GM19099 (cell line): ENCODE results near the gene CCN5.

Experiments used
- POLR2A ChIP-seq: IDR thresholded peaks from 3 replicates; pipeline ENCODE4 v1.6.1; 2011; ENCODE audit warnings: low read depth; ENCODE audit not compliant: insufficient read length; ENCODE audit errors: extremely low read depth

CCN5 gene

GRCh38 chr20:44748005-44748370, 32.8 kb downstream of the CCN5 start:
- no peak for TF ChIP-seq POLR2A

GRCh38 chr20:44750081-44750805, 35.1 kb downstream of the CCN5 start:
- no peak for TF ChIP-seq POLR2A

DNA sequence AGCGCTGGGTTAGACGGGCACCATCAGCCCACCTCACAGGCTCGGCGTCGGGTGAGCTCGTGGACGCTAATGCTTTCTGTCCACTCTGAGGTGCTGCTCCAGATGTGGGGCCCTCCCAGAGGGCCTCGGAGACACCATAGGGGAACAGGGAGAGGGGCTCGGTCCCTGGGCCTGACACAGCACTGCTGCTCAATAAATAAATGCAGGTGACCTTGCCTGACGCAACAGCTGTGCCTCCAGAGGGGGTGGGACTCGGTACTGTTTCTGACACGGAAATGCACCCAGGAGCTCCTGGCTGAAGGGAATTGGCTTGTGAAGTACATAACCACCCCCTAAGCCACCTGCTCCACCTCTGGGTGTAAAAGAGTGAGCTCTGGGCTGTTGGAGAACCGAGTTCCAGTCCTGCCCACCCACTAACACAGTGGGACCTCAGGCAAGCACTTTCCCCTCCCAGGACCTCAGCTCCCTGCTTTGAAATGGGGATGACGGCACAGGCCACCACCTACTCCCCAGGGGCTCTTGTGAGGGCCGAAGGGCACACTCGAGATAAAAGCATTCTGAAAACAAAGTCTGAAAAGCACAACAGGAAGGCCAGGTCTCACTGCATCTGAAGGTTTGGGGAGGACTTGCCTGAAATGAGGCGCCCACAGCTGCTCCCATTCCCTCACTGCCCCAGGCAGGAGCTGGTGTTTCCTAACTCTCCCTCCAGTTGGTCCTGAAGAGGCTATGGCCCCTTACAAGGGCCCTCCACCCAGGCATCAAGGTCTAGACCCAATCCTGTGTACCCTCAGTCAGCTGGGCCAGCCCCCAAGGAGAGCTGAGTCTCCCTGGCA, 37.1 kb downstream of the CCN5 start:
- TF ChIP-seq POLR2A = no peak

DNA sequence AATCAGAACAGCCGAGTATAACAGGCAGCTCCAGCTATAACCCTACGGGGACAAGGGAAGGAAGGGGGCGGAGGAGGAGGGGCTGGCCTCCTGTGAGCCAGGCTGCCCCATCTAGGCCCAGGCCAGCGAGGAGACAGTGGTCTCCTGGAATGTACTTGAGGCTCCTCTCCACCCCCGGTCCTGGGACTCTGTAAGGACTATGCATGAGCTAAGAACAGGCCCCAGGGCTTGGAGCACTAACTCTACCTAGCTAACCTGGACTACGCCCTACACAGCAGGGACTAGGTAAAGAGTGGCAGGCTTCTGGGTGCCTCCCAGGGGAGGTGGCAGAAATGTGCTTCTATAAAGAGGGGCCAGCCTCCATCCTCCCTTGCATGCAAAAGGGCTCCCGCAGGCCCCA, 39.4 kb downstream of the CCN5 start:
- TF ChIP-seq POLR2A = no peak

DNA sequence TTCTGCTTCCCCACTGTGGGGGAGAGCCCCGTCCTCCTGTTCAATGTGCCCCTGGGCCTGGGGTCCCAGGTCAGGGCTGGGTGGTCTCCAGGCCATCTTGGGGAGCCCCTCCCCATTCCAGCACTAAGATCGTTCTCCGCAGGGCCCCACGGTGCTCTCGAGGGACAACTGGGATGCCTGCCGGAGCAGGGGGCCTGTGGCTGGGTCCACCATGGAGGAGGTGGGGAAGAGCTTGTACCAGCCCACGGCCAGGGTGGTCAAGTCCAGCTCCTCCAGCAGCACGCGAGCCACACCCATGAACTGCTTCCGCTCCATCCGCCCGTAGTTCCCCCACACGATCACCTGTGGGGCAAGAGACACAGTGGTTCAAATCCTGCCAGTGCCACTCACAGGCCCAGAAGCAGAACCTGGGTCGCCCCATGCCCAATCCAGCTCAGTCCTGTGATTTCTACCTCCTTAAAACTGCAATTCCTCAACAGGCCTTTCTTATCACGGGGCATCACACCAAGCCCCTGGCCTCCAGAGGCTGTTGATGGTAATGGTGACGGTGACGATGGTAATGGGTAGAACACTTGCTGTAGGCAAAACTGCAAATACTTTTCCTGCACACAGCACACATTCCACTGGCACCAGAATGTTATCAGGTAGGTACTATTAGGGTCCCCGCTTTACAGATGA, 41.0 kb downstream of the CCN5 start:
- TF ChIP-seq POLR2A = no peak

- no peak for TF ChIP-seq POLR2A
These were observed 41.8 kb downstream of the CCN5 start for GRCh38 chr20:44756956-44757355.

- no peak for TF ChIP-seq POLR2A
These were observed 43.3 kb downstream of the CCN5 start for GRCh38 chr20:44758247-44759101.

DNA sequence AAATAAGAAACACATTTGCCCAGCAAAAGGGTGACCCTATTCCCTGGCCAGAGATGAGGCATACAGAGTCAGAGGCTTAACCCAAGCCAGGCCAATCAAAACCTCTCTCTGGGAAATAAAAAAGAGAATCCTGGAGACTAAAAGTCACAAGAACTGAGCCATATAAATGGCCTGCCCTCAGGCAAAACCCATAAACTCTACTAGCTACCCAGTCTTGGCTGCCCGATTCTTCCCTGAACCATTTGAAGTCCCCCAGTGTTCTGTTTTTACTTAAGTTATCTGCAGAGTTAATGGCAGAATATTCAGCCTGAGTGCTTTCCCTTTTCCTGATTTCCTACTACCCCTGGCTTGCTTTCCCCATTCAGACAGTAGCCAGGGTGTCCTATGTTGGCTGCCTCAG, 44.4 kb downstream of the CCN5 start:
- TF ChIP-seq POLR2A = no peak

DNA sequence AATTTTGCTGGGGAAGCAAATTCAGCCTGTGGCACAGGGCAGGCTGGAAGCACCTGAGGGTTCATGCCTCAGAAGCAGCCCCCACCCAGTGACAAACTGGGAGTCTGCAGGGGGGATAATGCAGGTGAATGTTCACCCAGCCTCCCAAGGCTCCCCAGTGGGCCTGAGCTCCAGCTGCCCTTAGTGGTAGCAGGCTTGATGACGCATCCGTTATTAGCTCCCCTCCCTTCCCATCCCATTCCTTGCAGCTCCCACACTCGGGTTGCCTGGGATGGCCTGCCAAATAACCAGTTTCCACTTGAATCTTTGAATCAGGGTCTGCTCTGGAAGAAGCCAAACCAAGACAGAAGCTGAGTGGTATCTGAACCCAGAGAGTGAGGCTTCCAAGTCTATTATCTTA, 46.3 kb downstream of the CCN5 start:
- no peak for TF ChIP-seq POLR2A

DNA sequence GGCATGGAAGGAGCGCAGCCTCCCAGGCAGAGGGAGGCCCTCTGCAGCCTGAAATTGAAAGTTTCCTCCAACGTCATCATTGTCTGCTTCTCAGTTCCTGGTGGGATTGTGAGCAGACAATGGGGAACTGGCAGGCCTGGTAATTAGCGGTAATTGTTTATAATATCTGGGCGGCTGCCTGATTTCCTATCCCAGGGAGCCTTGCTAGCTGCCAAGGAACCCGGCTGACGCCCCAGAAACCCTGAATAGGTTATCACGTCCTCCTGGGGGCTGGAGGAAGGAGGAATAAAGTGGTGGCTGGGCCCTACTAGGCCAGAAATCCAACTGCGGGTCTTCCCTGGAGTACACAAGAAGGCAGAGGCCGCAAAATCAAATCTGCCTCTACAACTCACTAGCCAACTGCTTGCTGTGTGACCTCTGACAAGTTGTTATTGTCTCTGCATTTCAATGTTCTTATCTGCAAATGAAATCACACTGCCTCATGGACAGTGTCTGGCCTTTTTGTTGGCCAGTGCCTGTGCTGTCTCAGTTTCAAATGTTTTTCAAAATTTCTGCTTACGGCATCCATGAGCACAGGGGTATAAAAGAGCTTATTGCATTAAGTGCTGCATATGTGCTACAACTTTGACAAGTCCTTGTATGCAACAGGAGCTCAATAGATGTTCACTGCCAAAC, 47.4 kb downstream of the CCN5 start:
- no peak for TF ChIP-seq POLR2A

GRCh38 chr20:44765091-44765490, 49.9 kb downstream of the CCN5 start:
- TF ChIP-seq POLR2A = no peak

DNA sequence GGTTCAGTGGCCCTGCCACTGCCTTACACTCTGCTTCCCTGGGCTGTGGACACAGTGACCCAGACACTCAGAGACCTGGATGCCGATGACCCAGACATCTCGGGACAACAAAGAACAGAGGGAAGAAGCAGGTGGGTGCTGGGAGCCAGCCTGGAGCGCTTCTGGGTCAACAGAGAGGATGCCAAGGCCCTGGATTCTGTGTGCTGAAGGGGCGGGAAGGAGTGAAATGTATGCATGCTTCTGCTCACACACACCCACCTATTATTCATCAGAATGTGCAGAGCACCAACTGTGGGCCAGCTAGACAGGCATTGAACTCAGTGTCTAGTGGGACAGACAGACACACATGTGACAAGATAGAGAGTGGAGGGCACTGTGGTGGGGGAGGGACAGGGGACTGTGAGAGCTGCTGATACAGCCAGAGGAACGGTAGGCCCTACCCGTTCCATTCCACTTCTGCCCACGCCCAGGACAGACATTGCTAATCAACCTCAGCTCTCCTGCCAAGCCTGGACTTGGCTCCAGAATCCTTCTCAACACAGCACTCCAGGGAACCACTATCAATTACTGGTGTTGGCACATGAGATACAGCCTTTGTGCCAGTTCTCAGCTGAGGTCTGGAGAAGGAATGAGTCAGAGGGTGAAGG, 50.7 kb downstream of the CCN5 start:
- no peak for TF ChIP-seq POLR2A

GRCh38 chr20:44768256-44768655, 53.1 kb downstream of the CCN5 start:
- no peak for TF ChIP-seq POLR2A

DNA sequence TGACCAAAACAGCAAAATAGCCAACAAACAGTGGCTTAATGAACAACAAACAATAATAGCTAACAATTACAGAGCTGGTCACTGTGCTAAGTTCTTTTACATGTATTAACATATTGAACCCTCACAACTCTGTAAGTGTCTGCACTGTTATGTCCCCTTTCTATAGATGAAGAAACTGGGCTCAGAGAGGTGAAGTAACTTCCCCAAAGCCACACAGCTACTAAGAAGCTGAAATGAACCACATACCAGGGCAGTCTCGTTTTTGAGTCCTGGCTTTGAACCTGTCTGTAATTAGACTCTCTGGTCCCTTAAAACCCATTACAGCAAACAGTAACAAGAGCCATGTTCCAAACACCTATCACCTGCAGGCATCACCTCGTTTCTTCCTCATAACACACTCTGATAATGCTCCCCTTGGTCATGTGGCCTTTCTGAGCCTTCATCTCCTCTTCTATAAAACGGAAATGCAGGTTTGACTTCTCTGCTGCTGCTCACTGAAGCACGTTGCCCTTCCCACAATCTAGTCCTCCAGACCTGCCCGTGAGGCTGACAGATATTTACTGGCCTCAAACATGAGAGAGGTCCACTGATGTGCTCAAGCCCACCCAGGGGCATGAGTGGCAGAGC, 53.8 kb downstream of the CCN5 start:
- no peak for TF ChIP-seq POLR2A

DNA sequence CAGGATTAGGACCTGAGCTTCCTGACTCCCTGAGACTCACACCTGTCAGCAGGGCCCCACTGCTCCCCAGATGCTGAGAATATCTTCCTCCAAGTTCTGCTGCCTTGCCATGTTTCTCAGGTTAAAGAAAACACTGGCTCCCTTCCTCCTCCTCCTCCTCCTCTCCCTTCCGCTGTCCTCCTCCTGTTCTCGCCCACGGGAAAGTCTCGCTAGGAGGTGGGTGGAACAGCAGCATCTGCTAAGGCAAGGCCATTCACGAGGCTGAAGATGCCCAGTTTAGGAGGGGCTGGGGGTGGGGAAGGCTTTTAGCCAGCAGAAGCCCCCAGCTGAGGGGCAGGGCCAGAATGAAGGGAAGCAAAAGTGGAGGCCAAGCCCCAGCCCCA, 54.3 kb downstream of the CCN5 start:
- no peak for TF ChIP-seq POLR2A
